ENCODE results near the gene MYO3B. TPM values are rescaled to one million over a fixed set of nuclear protein-coding genes. Genes with fewer than 3 reads are reported as not detected.

The MYO3B gene
- total and polyA plus RNA-seq, 2 donors (not counting 1 experiment from before 2014, with no cell fraction given), result not detected

Small RNA genes lying within 50 kb of the gene (small RNA-seq; reads per million reads assigned to genes)
- not detected for gene RF02271 (ENCODE audit: insufficient read length, low read depth, low replicate concordance)

All from B cell (primary cell).